SK-N-SH treated with all-trans-retinoic acid at 6 μM for 48 hours (cell line): ENCODE data around the gene RBM19.

ENCODE experiments used
- ESRRG ChIP-seq: fragments of 250-450 bp; sonication (Bioruptor Pico); IDR thresholded peaks from 2 replicates; pipeline ENCODE4 v1.6.1; 2021; ENCODE audit warnings: mild to moderate bottlenecking
- RARB ChIP-seq: fragments of 250-450 bp; sonication (Bioruptor Pico); IDR thresholded peaks from 2 replicates; pipeline ENCODE4 v1.8.0; 2021; ENCODE audit warnings: mild to moderate bottlenecking, moderate library complexity
- TF ChIP-seq, protein P1 (sequence below): fragments of 250-450 bp; sonication (Bioruptor Pico); IDR thresholded peaks from 2 replicates; pipeline ENCODE4 v1.8.0; 2020; ENCODE audit warnings: mild to moderate bottlenecking, moderate library complexity, borderline replicate concordance
- TF ChIP-seq, protein P2 (sequence below): fragments of 250-450 bp; sonication (Bioruptor Pico); IDR thresholded peaks from 2 replicates; pipeline ENCODE4 v1.5.0; 2020; ENCODE audit warnings: mild to moderate bottlenecking, moderate library complexity

DNA sequence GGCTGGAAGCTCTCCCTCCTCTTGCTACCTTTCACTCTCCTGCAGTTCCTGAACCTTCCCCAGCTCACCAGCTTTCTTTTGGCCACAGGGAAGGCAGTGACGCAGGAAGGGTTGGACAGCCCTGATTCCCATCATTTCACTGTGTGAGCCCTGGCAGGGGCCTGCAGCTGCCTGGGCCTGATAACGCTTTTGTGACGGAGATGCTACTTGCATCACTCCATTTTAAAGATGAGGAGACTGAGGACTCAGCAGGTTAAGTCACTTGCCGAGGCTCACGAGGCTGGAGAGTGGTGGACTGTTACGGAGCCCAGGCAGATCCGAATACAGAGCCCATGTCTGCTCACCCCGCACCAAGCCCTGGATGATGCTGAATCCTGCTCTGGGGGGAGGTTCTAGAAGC is 145.3 kb downstream of the RBM19 start:
- TF ChIP-seq RARB = no peak
- TF ChIP-seq, protein P1, sequence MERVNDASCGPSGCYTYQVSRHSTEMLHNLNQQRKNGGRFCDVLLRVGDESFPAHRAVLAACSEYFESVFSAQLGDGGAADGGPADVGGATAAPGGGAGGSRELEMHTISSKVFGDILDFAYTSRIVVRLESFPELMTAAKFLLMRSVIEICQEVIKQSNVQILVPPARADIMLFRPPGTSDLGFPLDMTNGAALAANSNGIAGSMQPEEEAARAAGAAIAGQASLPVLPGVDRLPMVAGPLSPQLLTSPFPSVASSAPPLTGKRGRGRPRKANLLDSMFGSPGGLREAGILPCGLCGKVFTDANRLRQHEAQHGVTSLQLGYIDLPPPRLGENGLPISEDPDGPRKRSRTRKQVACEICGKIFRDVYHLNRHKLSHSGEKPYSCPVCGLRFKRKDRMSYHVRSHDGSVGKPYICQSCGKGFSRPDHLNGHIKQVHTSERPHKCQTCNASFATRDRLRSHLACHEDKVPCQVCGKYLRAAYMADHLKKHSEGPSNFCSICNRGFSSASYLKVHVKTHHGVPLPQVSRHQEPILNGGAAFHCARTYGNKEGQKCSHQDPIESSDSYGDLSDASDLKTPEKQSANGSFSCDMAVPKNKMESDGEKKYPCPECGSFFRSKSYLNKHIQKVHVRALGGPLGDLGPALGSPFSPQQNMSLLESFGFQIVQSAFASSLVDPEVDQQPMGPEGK = no peak
- TF ChIP-seq, protein P2, sequence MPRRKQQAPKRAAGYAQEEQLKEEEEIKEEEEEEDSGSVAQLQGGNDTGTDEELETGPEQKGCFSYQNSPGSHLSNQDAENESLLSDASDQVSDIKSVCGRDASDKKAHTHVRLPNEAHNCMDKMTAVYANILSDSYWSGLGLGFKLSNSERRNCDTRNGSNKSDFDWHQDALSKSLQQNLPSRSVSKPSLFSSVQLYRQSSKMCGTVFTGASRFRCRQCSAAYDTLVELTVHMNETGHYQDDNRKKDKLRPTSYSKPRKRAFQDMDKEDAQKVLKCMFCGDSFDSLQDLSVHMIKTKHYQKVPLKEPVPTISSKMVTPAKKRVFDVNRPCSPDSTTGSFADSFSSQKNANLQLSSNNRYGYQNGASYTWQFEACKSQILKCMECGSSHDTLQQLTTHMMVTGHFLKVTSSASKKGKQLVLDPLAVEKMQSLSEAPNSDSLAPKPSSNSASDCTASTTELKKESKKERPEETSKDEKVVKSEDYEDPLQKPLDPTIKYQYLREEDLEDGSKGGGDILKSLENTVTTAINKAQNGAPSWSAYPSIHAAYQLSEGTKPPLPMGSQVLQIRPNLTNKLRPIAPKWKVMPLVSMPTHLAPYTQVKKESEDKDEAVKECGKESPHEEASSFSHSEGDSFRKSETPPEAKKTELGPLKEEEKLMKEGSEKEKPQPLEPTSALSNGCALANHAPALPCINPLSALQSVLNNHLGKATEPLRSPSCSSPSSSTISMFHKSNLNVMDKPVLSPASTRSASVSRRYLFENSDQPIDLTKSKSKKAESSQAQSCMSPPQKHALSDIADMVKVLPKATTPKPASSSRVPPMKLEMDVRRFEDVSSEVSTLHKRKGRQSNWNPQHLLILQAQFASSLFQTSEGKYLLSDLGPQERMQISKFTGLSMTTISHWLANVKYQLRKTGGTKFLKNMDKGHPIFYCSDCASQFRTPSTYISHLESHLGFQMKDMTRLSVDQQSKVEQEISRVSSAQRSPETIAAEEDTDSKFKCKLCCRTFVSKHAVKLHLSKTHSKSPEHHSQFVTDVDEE (CRISPR knock-in tag) = no peak
- no peak for TF ChIP-seq ESRRG (CRISPR knock-in tag)
